ENCODE measurements around the gene TMED10.

DNA sequence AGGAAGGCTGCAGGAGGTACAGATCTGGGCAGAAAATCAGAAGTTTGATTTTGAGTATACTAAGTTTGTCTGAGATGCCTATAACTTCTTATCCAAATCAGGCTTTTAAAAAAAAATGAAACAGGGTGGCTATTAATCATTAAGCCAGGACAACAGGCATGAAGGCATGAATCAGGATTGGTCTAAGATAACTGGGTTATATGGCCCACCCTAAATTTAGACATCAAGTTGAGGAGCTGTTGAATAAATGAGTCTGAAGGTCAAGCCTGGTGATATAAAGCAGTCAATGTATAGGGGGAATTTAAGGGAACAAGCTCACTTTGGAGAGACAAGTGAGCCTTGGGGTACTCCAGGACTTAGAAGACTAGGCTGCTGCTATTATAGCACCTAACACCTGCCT, 78.2 kb downstream of the TMED10 start:
- no peak for TF ChIP-seq POLR2AphosphoS5 (IDR thresholded peaks at IDR 0.05; ENCODE audit: insufficient read depth, low read depth, low read length)
- no peak for TF ChIP-seq POLR2A (IDR thresholded peaks at IDR 0.05; ENCODE audit: low read depth, low read length)
- TF ChIP-seq CTCF (IDR thresholded peaks at IDR 0.05; ENCODE audit: extremely low read depth in 1 of 2, insufficient read depth in 1 of 2, low read depth in 1 of 2, low read length in 2 of 2), result no peak
- no peak for TF ChIP-seq MAX (IDR thresholded peaks at IDR 0.05; ENCODE audit: insufficient read depth, insufficient read length)
- TF ChIP-seq EZH2 (IDR thresholded peaks at IDR 0.05; ENCODE audit: borderline replicate concordance, low read depth, low read length, severe bottlenecking), result no peak
- TF ChIP-seq MYC (IDR thresholded peaks at IDR 0.05; ENCODE audit: low read depth, low read length), result no peak
- no peak for TF ChIP-seq FOS (IDR thresholded peaks at IDR 0.05; ENCODE audit: borderline replicate concordance, insufficient read depth, low read length)
- no peak for TF ChIP-seq JUN (IDR thresholded peaks at IDR 0.05; ENCODE audit: borderline replicate concordance, insufficient read depth, insufficient read length, low read depth)
